Measurements from ENCODE around the gene SF3A2.
A peak's percentile ranks its signal among the peaks of the same experiment; 100 is the strongest.

The SF3A2 gene

DNA sequence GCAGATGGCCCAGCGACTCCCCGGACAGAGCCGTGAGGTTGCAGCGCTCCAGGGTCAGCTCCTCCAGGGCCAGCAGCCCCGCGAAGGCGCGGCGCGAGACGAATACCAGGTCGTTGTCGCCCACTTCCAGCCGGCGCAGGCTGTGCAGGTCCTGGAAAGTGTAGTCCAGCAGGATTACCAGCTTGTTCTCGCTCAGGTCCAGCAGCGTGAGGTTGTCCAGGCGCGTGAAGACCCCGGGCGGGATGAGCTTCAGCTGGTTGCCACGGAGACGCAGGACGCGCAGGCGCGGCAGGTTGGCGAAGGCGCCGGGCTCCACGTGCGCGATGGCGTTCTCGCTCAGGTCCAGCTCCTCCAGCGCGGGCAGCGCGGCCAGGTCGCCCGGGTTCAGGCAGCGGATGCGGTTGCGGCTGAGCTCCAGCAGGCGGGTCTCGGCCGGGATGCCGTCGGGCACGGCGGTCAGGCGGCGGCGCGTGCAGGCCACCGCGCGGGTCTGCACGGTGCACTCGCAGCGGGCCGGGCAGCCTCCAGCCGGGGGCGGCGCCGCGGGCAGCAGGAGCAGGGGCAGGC, 54.6 kb downstream of the SF3A2 start:
- no peak for DNase-seq (ENCODE audit: low read depth)
- no peak overlapping the region for H3K4me3 ChIP-seq (ENCODE audit: low read length)
- TF ChIP-seq CTCF (conservative IDR thresholded peaks at IDR 0.05; ENCODE audit: low read length): no peak

GRCh38 chr19:2294687-2295335, 58.2 kb downstream of the SF3A2 start:
- H3K4me3 ChIP-seq (ENCODE audit: low read length): peak overlapping the region; percentile 16

GRCh38 chr19:2296141-2296540, 59.5 kb downstream of the SF3A2 start:
- DNase-seq (ENCODE audit: low read depth): no peak
- no peak for TF ChIP-seq CTCF (conservative IDR thresholded peaks at IDR 0.05; ENCODE audit: low read length)
- no peak overlapping the region for H3K4me3 ChIP-seq (ENCODE audit: low read length)

More at GRCh38 chr19:2294687-2295335, 58.2 kb downstream of the SF3A2 start:
- DNase-seq (ENCODE audit: low read depth): peak; percentile 90
- no peak for TF ChIP-seq CTCF (conservative IDR thresholded peaks at IDR 0.05; ENCODE audit: low read length)
